Measurements from ENCODE around the gene DIP2A. TPM values are rescaled to one million over a fixed set of nuclear protein-coding genes. Genes with fewer than 3 reads are reported as not detected.

DIP2A gene
- total and polyA plus RNA-seq, 2 of the 8 experiments (the other 6 are each of a cell fraction or from before 2014, with no cell fraction given), result 16.0 to 27.1 TPM

GRCh38 chr21:46474382-46474781, 15.7 kb downstream of the DIP2A start:
- Histone ChIP-seq H3K23ac (ENCODE audit: insufficient read length) (no peak overlapping the region), H2BK20ac (ENCODE audit: low read length) (no peak overlapping the region), H2BK120ac (replicated peaks; ENCODE audit: low read depth, low read length) (no peak overlapping the region), H3K27ac (ENCODE audit: low read depth, low read length) (no peak overlapping the region), H2BK12ac (ENCODE audit: low read depth, low read length) (no peak overlapping the region), H3K4me2 (ENCODE audit: insufficient read depth in 1 of 2, low read depth in 2 of 2, low read length in 2 of 2) (no peak overlapping the region), H4K5ac (ENCODE audit: insufficient read length, low read depth, low read length) (no peak overlapping the region), H3K23me2 (ENCODE audit: low read depth, low read length) (no peaks in the 10 kb centered on the region), H3K27me3 (replicated peaks in 1 of 4; ENCODE audit: control insufficient read depth in 3 of 4, extremely low read depth in 1 of 4, insufficient read depth in 3 of 4, low read length in 3 of 4) (no peaks in the 10 kb centered on the region), H3K9ac (replicated peaks in 1 of 4; ENCODE audit: extremely low read depth in 1 of 4, low read depth in 3 of 4, low read length in 3 of 4) (no peak overlapping the region; a peak in 2 of 7 replicates), H3K18ac (ENCODE audit: extremely low read depth, low read length) (no peak overlapping the region), H3K56ac (replicated peaks; ENCODE audit: insufficient read length, low read depth, low read length) (no peak overlapping the region), H2AFZ (ENCODE audit: low read length) (no peak overlapping the region), H3K79me1 (ENCODE audit: low read depth, low read length) (no peaks in the 10 kb centered on the region; the same call in 1 of the 2 replicates), H4K91ac (replicated peaks; ENCODE audit: insufficient read length, low read length) (no peak overlapping the region), H4K20me1 (replicated peaks in 1 of 2; ENCODE audit: control insufficient read depth in 1 of 2, insufficient read depth in 2 of 2, low read length in 2 of 2) (no peaks in the 10 kb centered on the region), H2BK5ac (ENCODE audit: low read depth, low read length) (no peak overlapping the region), H2BK15ac (ENCODE audit: low read length) (no peak overlapping the region), H3K4me3 (ENCODE audit: extremely low read depth in 1 of 4, insufficient read depth in 2 of 4, low read depth in 3 of 4, low read length in 4 of 4) (no peak overlapping the region), H2AK5ac (ENCODE audit: low read depth, low read length) (no peak overlapping the region), H3K4me1 (replicated peaks in 1 of 4; ENCODE audit: control insufficient read depth in 3 of 4, insufficient read depth in 4 of 4, low read length in 3 of 4) (no peaks in the 10 kb centered on the region), H3K14ac (ENCODE audit: insufficient read length) (no peak overlapping the region), H3K4ac (replicated peaks; ENCODE audit: insufficient read length, low read depth, low read length) (no peak overlapping the region), H3K9me3 (ENCODE audit: insufficient read depth in 2 of 2, low read depth in 1 of 2, low read length in 1 of 2) (no peaks in the 10 kb centered on the region), H4K8ac (ENCODE audit: extremely low read depth, insufficient read depth, low read length) (no peak overlapping the region), H3K79me2 (ENCODE audit: control insufficient read depth in 1 of 2, insufficient read depth in 2 of 2, low read length in 2 of 2) (no peaks in the 10 kb centered on the region; a peak in 1 of 4 replicates), H3K36me3 (ENCODE audit: control insufficient read depth in 2 of 4, insufficient read depth in 4 of 4, low read length in 3 of 4) (no peaks in the 10 kb centered on the region; a peak in 1 of 8 replicates)
- TF ChIP-seq CBX8 (IDR thresholded peaks at IDR 0.05; ENCODE audit: borderline replicate concordance, low read depth, low read length) (no peak), CTCF (IDR thresholded peaks at IDR 0.05; ENCODE audit: control extremely low read depth in 1 of 3, insufficient read depth in 1 of 3, low read depth in 1 of 3, low read length in 3 of 3) (no peak), CEBPB (IDR thresholded peaks at IDR 0.05; ENCODE audit: low read depth, low read length) (no peak), SP2 (IDR thresholded peaks at IDR 0.05; ENCODE audit: low read length) (no peak), CREB1 (IDR thresholded peaks at IDR 0.05) (no peak), RFX5 (IDR thresholded peaks at IDR 0.05; ENCODE audit: borderline replicate concordance, low read depth, low read length) (no peak)
- POLR2A ChIA-PET (ENCODE audit: partially characterized antibody), result no interaction called here
- CTCF ChIA-PET (ENCODE audit: partially characterized antibody), result no interaction called here
- 88% methylated on average over 2 of the region's 2 CpGs; no CpG with 5 or more reads in 1 of the 2 experiments for WGBS, 2 experiments (ENCODE audit: extremely low coverage in 1 of 2, insufficient coverage in 1 of 2, insufficient read length in 1 of 2, insufficient replicate concordance in 2 of 2, low coverage in 1 of 2, low lambda C conversion rate in 2 of 2, missing lambda C conversion rate in 1 of 2)
- FAIRE-seq (no peak), DNase-seq (ENCODE audit: low read depth in 1 of 2, low spot score in 2 of 2) (no peak)
